ENCODE data around the gene NDUFAF2.
"Not testable (repeated sequence)": the region's sequence is repeated elsewhere in the genome, so short reads cannot be mapped to it uniquely, and the experiment has no call there.

Gene NDUFAF2

GRCh38 chr5:60944904-60945812 is at the start of gene NDUFAF2, which contains the start of gene ERCC8:
NDUFAF2 (plus strand) TSS chr5:60945205; CDS start chr5:60945256, 51 bp downstream.
ERCC8 (minus strand) TSS chr5:60945070; CDS start chr5:60945008, 62 bp downstream.
- peak; percentile 74 for DNase-seq (ENCODE audit: low read depth)

GRCh38 chr5:60896991-60897390 is 48.0 kb upstream of the NDUFAF2 start:
- DNase-seq (ENCODE audit: low read depth) = no peak

GRCh38 chr5:60903356-60903755 is 41.6 kb upstream of the NDUFAF2 start:
- no peak for DNase-seq (ENCODE audit: low read depth)

- DNase-seq (ENCODE audit: low read depth) = no peak
These were observed 28.4 kb upstream of the NDUFAF2 start for GRCh38 chr5:60916646-60917045.

- no peak for DNase-seq (ENCODE audit: low read depth)
These were observed 26.5 kb upstream of the NDUFAF2 start for GRCh38 chr5:60918466-60918865.

- no peak for DNase-seq (ENCODE audit: low read depth)
These were observed 17.6 kb upstream of the NDUFAF2 start for GRCh38 chr5:60927450-60927849.

- no peak for DNase-seq (ENCODE audit: low read depth)
These were observed 16.0 kb upstream of the NDUFAF2 start for GRCh38 chr5:60929024-60929423.

- no peak for DNase-seq (ENCODE audit: low read depth)
These were observed 1.4 kb upstream of the NDUFAF2 start for GRCh38 chr5:60943624-60944023.

GRCh38 chr5:60945813-60946187 is 795 bp downstream of the NDUFAF2 start:
- no peak for DNase-seq (ENCODE audit: low read depth)

GRCh38 chr5:60948738-60949137 is 3.7 kb downstream of the NDUFAF2 start:
- DNase-seq (ENCODE audit: low read depth) = no peak

- no peak for DNase-seq (ENCODE audit: low read depth)
These were observed 10.2 kb downstream of the NDUFAF2 start for GRCh38 chr5:60955239-60955638.

- DNase-seq (ENCODE audit: low read depth) = no peak
These were observed 13.1 kb downstream of the NDUFAF2 start for GRCh38 chr5:60958088-60958487.

GRCh38 chr5:60958712-60959111 is 13.7 kb downstream of the NDUFAF2 start:
- no peak for DNase-seq (ENCODE audit: low read depth)

GRCh38 chr5:60959156-60959555 is 14.2 kb downstream of the NDUFAF2 start:
- no peak for DNase-seq (ENCODE audit: low read depth)

GRCh38 chr5:60960591-60960990 is 15.6 kb downstream of the NDUFAF2 start:
- no peak for DNase-seq (ENCODE audit: low read depth)

- DNase-seq (ENCODE audit: low read depth) = no peak
These were observed 16.7 kb downstream of the NDUFAF2 start for GRCh38 chr5:60961685-60962084.

- DNase-seq (ENCODE audit: low read depth) = peak; percentile 4
These were observed 27.2 kb downstream of the NDUFAF2 start for GRCh38 chr5:60972231-60972630.

GRCh38 chr5:60977956-60978737 is 33.1 kb downstream of the NDUFAF2 start:
- no peak for DNase-seq (ENCODE audit: low read depth)

GRCh38 chr5:60978968-60979367 is 34.0 kb downstream of the NDUFAF2 start:
- no peak for DNase-seq (ENCODE audit: low read depth)

- DNase-seq (ENCODE audit: low read depth) = no peak
These were observed 35.5 kb downstream of the NDUFAF2 start for GRCh38 chr5:60980511-60980910.

- not testable (repeated sequence) for DNase-seq (ENCODE audit: low read depth)
These were observed 37.1 kb downstream of the NDUFAF2 start for GRCh38 chr5:60982127-60982526.

- no peak for DNase-seq (ENCODE audit: low read depth)
These were observed 44.8 kb downstream of the NDUFAF2 start for GRCh38 chr5:60989790-60990189.

GRCh38 chr5:60992871-60993270 is 47.9 kb downstream of the NDUFAF2 start:
- no peak for DNase-seq (ENCODE audit: low read depth)
